WTC11 (cell line): ENCODE results near the gene SDF4. TPM values are rescaled to one million over a fixed set of nuclear protein-coding genes. Genes with fewer than 3 reads are reported as not detected.
A peak's percentile ranks its signal among the peaks of the same experiment; 100 is the strongest.

Experiments
- ATAC-seq: fragments of 200-7000 bp; cut with Tn5 transposase; 2 replicates; pipeline ENCODE4 v1.10.0; 2021; ENCODE audit warnings: mild to moderate bottlenecking, moderate library complexity
- CTCF ChIA-PET: fragments of 300-600 bp; sonication (Branson Sonifier 250); formaldehyde crosslinking; loops from one replicate; lab custom pipeline; 2021; ENCODE audit warnings: antibody characterized with exemption; lab: Charles Lee
- POLR2A ChIA-PET: fragments of 350-600 bp; sonication (Branson Sonifier 250); formaldehyde crosslinking; loops from one replicate; lab custom pipeline; 2021; ENCODE audit warnings: antibody characterized with exemption; lab: Charles Lee
- DNase-seq: peaks from one replicate; pipeline ENCODE4 v3.0.0; 2021; ENCODE audit warnings: low spot score
- H3K27ac Mint-ChIP-seq: 2 replicates; pipeline ENCODE4 v1.8.0; 2021; ENCODE audit warnings: mixed read lengths
- H3K27me3 Mint-ChIP-seq: 2 replicates; pipeline ENCODE4 v1.8.0; 2021; ENCODE audit warnings: low read depth, mild to moderate bottlenecking, moderate library complexity, mixed read lengths
- H3K36me3 Mint-ChIP-seq: 2 replicates; pipeline ENCODE4 v1.8.0; 2021; ENCODE audit warnings: mixed read lengths
- H3K4me1 Mint-ChIP-seq: 2 replicates; pipeline ENCODE4 v1.8.0; 2022; ENCODE audit warnings: mixed read lengths
- H3K4me3 Mint-ChIP-seq: 2 replicates; pipeline ENCODE4 v1.8.0; 2021; ENCODE audit warnings: mild to moderate bottlenecking, moderate library complexity, mixed read lengths
- H3K9me3 Mint-ChIP-seq: 2 replicates; pipeline ENCODE4 v1.8.0; 2021; ENCODE audit warnings: mixed read lengths
- ERG ChIP-seq: fragments of 250-450 bp; sonication (Bioruptor Pico); IDR thresholded peaks from 2 replicates; pipeline ENCODE4 v1.8.0; 2021; ENCODE audit warnings: mild to moderate bottlenecking
- GABPB1 ChIP-seq: sonication (generic); formaldehyde crosslinking; IDR thresholded peaks from 2 replicates; pipeline ENCODE4 v1.8.1; 2023; ENCODE audit warnings: mild to moderate bottlenecking, missing genetic modification reagents
- GTF2I ChIP-seq: fragments of 250-450 bp; sonication (Bioruptor Pico); conservative IDR thresholded peaks from 2 replicates; pipeline ENCODE4 v1.4.0; 2021; ENCODE audit warnings: mild to moderate bottlenecking
- IRF1 ChIP-seq: sonication (generic); formaldehyde crosslinking; IDR thresholded peaks from 2 replicates; pipeline ENCODE4 v1.8.0; 2023; ENCODE audit warnings: missing genetic modification reagents
- NFYB ChIP-seq: sonication (generic); formaldehyde crosslinking; conservative IDR thresholded peaks from 2 replicates; pipeline ENCODE4 v1.8.0; 2022; ENCODE audit warnings: low read depth, missing genetic modification reagents
- PRRX2 ChIP-seq: fragments of 250-450 bp; sonication (Bioruptor Pico); IDR thresholded peaks from 2 replicates; pipeline ENCODE4 v1.8.0; 2021; ENCODE audit warnings: mild to moderate bottlenecking
- RORB ChIP-seq: fragments of 250-450 bp; sonication (Bioruptor Pico); IDR thresholded peaks from 2 replicates; pipeline ENCODE4 v1.9.0; 2021; ENCODE audit warnings: mild to moderate bottlenecking
- TCF7 ChIP-seq: sonication (generic); formaldehyde crosslinking; IDR thresholded peaks from 2 replicates; pipeline ENCODE4 v1.8.0; 2022; ENCODE audit warnings: mild to moderate bottlenecking, low read depth, missing genetic modification reagents, moderate library complexity
- ZBTB43 ChIP-seq: sonication (generic); formaldehyde crosslinking; IDR thresholded peaks from 2 replicates; pipeline ENCODE4 v1.8.1; 2023; ENCODE audit warnings: mild to moderate bottlenecking, missing genetic modification reagents
- ZNF121 ChIP-seq: sonication (generic); formaldehyde crosslinking; IDR thresholded peaks from 2 replicates; pipeline ENCODE4 v1.8.0; 2023; ENCODE audit warnings: missing genetic modification reagents
- ZNF423 ChIP-seq: fragments of 250-450 bp; sonication (Bioruptor Pico); IDR thresholded peaks from 2 replicates; pipeline ENCODE4 v2.1.2; 2022; ENCODE audit warnings: mild to moderate bottlenecking, moderate library complexity
- ZNF425 ChIP-seq: fragments of 250-450 bp; sonication (Bioruptor Pico); conservative IDR thresholded peaks from 2 replicates; pipeline ENCODE4 v1.9.0; 2021; ENCODE audit warnings: mild to moderate bottlenecking
- ZNF532 ChIP-seq: fragments of 250-450 bp; sonication (Bioruptor Pico); IDR thresholded peaks from 2 replicates; pipeline ENCODE4 v1.9.0; 2021; ENCODE audit warnings: mild to moderate bottlenecking, borderline replicate concordance
- total RNA-seq: library from RNA; stranded (reverse); gene quantifications from 3 replicates; pipeline ENCODE4 v1.2.3, GENCODE V29; 2021

The SDF4 gene
- total RNA-seq, 1 experiment from 2014 or later: 101 TPM

- Mint-ChIP-seq H3K4me1 (peaks cover 16% of the 10 kb centered on the region), H3K9me3 (no peaks in the 10 kb centered on the region), H3K36me3 (no peaks in the 10 kb centered on the region)
- no peak for ATAC-seq
- CTCF ChIA-PET: no interaction called here
- TF ChIP-seq ZNF532 (CRISPR knock-in tag) (no peak), ZNF121 (CRISPR knock-in tag) (no peak), TCF7 (0 out of 2 replicates have a peak, but pooled peaks have one; percentile 17), GABPB1 (CRISPR knock-in tag) (no peak)
- TF ChIP-seq, all 79 proteins: peak for 1
- peak; percentile 7 for DNase-seq
- no peak overlapping the region for H3K4me3 Mint-ChIP-seq
- H3K27ac Mint-ChIP-seq: no peak overlapping the region
- peaks cover 19% of the 10 kb centered on the region for H3K27me3 Mint-ChIP-seq
- POLR2A ChIA-PET: no interaction called here
Measured at GRCh38 chr1:1178794-1179331, 52.9 kb downstream of the SDF4 start.

GRCh38 chr1:1177452-1178206 is 54.2 kb downstream of the SDF4 start:
- H3K36me3 Mint-ChIP-seq: no peaks in the 10 kb centered on the region
- no peak overlapping the region for H3K27ac Mint-ChIP-seq
- no peak for TF ChIP-seq ERG
- peaks cover 19% of the 10 kb centered on the region for H3K27me3 Mint-ChIP-seq
- POLR2A ChIA-PET: no interaction called here
- no peak overlapping the region for H3K4me3 Mint-ChIP-seq
- H3K9me3 Mint-ChIP-seq: no peaks in the 10 kb centered on the region
- CTCF ChIA-PET: interaction anchor here (1.0 kb wide), 1 partner anchor 17 kb away, joined by 3 read pairs; no protein-coding TSS in a partner anchor
- H3K4me1 Mint-ChIP-seq: peaks cover 16% of the 10 kb centered on the region
- no peak for ATAC-seq
- DNase-seq: no peak

GRCh38 chr1:1176931-1177330 is 54.9 kb downstream of the SDF4 start:
- Mint-ChIP-seq H3K27me3 (peaks cover 19% of the 10 kb centered on the region), H3K9me3 (no peaks in the 10 kb centered on the region), H3K36me3 (no peaks in the 10 kb centered on the region), H3K27ac (peak overlapping the region; percentile 88), H3K4me1 (peaks cover 16% of the 10 kb centered on the region), H3K4me3 (no peak overlapping the region)
- ChIA-PET CTCF (no interaction called here), POLR2A (no interaction called here)
- no peak for ATAC-seq
- TF ChIP-seq GTF2I (CRISPR knock-in tag): no peak
- no peak for TF ChIP-seq ZNF423 (CRISPR knock-in tag)
- TF ChIP-seq ZNF425 (CRISPR knock-in tag): no peak
- no peak for TF ChIP-seq NFYB (CRISPR knock-in tag)
- TF ChIP-seq IRF1 (CRISPR knock-in tag): no peak
- TF ChIP-seq RORB (CRISPR knock-in tag): no peak
- no peak for TF ChIP-seq PRRX2 (CRISPR knock-in tag)
- no peak for TF ChIP-seq ZBTB43
- no peak for DNase-seq
